HEK293T (cell line): ENCODE results near the gene CCK.

ENCODE experiments used
- BHLHE40 ChIP-seq: fragments of 450-650 bp; IDR thresholded peaks from 2 replicates; pipeline ENCODE4 v1.6.1; 2016; ENCODE audit warnings: mild to moderate bottlenecking, moderate library complexity, borderline replicate concordance
- CTBP1 ChIP-seq: fragments of 450-650 bp; IDR thresholded peaks from 2 replicates; pipeline ENCODE4 v1.6.1; 2016; ENCODE audit warnings: borderline replicate concordance
- ELF4 ChIP-seq: fragments of 450-650 bp; IDR thresholded peaks from 2 replicates; pipeline ENCODE4 v1.6.1; 2017; ENCODE audit warnings: antibody characterized with exemption
- FOXA1 ChIP-seq: fragments of 450-650 bp; IDR thresholded peaks from 2 replicates; pipeline ENCODE4 v1.6.1; 2016; ENCODE audit warnings: mild to moderate bottlenecking
- FOXK2 ChIP-seq: fragments of 450-650 bp; IDR thresholded peaks from 2 replicates; pipeline ENCODE4 v1.6.1; 2016; ENCODE audit warnings: mild to moderate bottlenecking
- FOXM1 ChIP-seq: fragments of 450-650 bp; IDR thresholded peaks from 2 replicates; pipeline ENCODE4 v1.6.1; 2017; ENCODE audit warnings: mild to moderate bottlenecking, borderline replicate concordance
- L3MBTL2 ChIP-seq: fragments of 450-650 bp; conservative IDR thresholded peaks from 2 replicates; pipeline ENCODE4 v1.6.1; 2016; ENCODE audit warnings: mild to moderate bottlenecking
- NFRKB ChIP-seq: fragments of 450-650 bp; IDR thresholded peaks from 2 replicates; pipeline ENCODE4 v1.6.1; 2016; ENCODE audit warnings: mild to moderate bottlenecking, moderate library complexity
- PKNOX1 ChIP-seq: fragments of 450-650 bp; IDR thresholded peaks from 2 replicates; pipeline ENCODE4 v1.6.1; 2016
- SP1 ChIP-seq: fragments of 450-650 bp; IDR thresholded peaks from 2 replicates; pipeline ENCODE4 v1.6.1; 2017
- SUZ12 ChIP-seq: fragments of 450-650 bp; IDR thresholded peaks from 2 replicates; pipeline ENCODE4 v1.6.1; 2016; ENCODE audit warnings: mild to moderate bottlenecking
- ZNF384 ChIP-seq: fragments of 450-650 bp; IDR thresholded peaks from 2 replicates; pipeline ENCODE4 v1.6.1; 2016

- TF ChIP-seq ZNF384 (no peak), FOXM1 (no peak), BHLHE40 (no peak), L3MBTL2 (no peak), ELF4 (no peak), NFRKB (no peak), SP1 (no peak), CTBP1 (no peak), FOXK2 (no peak), SUZ12 (no peak), PKNOX1 (no peak), FOXA1 (no peak)
Observed at GRCh38 chr3:42220436-42221121, 45.4 kb downstream of the CCK start.
